ENCODE data around the gene CELF5.
A peak's percentile ranks its signal among the peaks of the same experiment; 100 is the strongest.

The CELF5 gene

DNA sequence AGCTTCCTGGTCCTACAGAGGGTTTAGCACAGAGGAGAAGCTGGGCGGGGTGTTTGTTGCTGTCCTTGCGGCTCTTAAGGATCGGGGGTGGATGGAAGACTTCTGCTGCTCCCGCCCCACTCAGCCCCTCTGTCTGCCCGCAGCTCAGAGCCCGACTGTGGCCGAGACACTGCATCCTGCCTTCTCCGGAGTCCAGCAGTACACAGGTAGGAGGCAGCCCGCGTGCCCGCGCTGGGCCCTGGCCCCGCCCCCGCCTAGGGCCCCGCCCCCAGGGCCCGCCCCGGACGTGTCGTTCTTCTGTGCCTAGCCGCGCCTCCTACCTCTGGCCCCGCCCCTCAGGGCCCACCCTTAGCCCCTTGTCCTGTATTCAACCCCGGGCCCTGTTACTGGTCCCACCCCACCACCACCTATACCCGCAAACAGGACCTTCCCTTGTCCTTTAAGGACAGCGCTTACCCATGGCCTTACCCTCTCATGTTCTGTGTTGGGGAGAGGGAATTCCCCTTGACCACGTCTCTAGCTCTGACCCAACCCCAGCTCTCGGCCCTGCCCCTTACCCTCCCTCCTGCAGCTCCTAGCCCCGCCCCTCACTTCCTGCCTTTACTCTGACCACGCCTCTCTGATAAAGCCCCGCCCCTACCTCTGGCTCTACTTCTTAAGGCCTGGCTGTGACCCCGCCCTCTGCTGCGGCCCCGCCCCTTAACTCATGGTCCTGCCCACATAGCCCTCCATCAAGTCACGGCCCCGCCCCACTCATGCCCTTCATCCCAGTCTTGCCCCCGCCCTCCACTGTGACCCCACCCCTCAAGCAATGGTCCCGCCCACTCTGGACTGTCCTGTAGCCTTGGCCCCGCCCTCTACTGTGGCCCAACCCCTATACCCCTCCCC lies 60.5 kb downstream of the CELF5 start:
- TF ChIP-seq CEBPB (IDR thresholded peaks at IDR 0.05): no peak
- peak; percentile 65 for TF ChIP-seq MAX (IDR thresholded peaks at IDR 0.05)
- TF ChIP-seq TAF1 (IDR thresholded peaks at IDR 0.05; ENCODE audit: low read depth): peak; percentile 69
- TF ChIP-seq CREB1 (IDR thresholded peaks at IDR 0.05; ENCODE audit: low read depth): 0 out of 2 replicates have a peak, but pooled peaks have one; percentile 9

DNA sequence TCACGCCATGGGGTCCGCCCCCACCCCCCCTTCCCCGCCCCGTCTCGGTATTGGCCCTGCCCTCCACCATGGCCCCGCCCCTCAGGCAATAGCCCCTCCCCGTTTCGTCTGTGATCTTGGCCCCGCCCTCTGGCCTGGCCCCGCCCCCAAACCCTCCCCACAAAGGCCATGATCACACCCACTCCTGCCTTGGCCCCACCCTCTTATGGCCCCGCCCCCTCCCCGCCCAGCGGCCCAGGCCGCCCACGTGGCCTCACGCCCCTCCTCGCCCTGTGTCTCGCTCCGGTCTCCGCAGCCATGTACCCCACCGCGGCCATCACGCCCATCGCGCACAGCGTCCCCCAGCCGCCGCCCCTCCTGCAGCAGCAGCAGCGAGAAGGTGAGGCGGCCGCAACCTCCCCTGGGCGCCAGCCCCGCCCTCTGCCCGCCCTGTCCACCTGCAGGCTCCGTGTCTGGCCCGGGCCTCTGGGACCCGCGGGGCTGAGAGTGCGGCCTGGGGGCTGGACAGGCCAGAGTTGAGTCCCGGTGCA lies 61.3 kb downstream of the CELF5 start:
- no peak for TF ChIP-seq TCF12 (IDR thresholded peaks at IDR 0.05; ENCODE audit: low read depth)
- no peak for TF ChIP-seq TAF1 (IDR thresholded peaks at IDR 0.05; ENCODE audit: low read depth)
- TF ChIP-seq USF1 (IDR thresholded peaks at IDR 0.05): peak; percentile 91
- TF ChIP-seq MAX (IDR thresholded peaks at IDR 0.05): peak; percentile 84
- TF ChIP-seq FOXM1 (IDR thresholded peaks at IDR 0.05; ENCODE audit: borderline replicate concordance, low read depth): no peak
- no peak for TF ChIP-seq CREB1 (IDR thresholded peaks at IDR 0.05; ENCODE audit: low read depth)
- no peak for TF ChIP-seq CEBPB (IDR thresholded peaks at IDR 0.05)
- no peak for TF ChIP-seq TEAD4 (IDR thresholded peaks at IDR 0.05)
- no peak for TF ChIP-seq EP300 (IDR thresholded peaks at IDR 0.05; ENCODE audit: borderline replicate concordance)
- TF ChIP-seq RAD21 (IDR thresholded peaks at IDR 0.05; ENCODE audit: low read depth): no peak
- TF ChIP-seq NFIC (IDR thresholded peaks at IDR 0.05): no peak
- TF ChIP-seq YY1 (IDR thresholded peaks at IDR 0.05; ENCODE audit: low read depth): peak; percentile 76
- TF ChIP-seq EGR1 (IDR thresholded peaks at IDR 0.05): peak; percentile 41; the same call in 1 of the 2 replicates
- TF ChIP-seq ZBTB7A (IDR thresholded peaks at IDR 0.05; ENCODE audit: low read depth): peak; percentile 49; the same call in 1 of the 2 replicates
- no peak for TF ChIP-seq REST (IDR thresholded peaks at IDR 0.05; ENCODE audit: low read depth)

DNA sequence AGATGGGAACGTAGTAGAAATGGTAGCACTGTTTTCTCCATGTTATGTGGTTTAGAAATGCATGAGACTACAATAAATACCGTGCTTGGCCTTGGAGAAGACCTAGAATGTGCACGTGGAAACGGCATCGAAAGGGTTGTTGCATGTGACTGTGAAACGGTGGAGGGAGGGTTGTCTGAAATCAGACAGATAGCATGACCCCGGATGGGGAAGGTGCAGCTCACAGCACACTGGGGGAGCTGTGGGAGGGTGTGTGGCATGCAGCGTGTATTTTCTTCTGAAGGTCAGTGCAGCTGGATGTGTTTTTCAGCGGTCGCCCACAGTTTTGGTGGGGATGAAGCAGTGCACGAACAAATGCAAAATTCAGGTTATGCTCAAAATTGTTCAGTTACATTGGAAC lies 63.4 kb downstream of the CELF5 start:
- TF ChIP-seq MAX (IDR thresholded peaks at IDR 0.05) (0 out of 2 replicates have a peak, but pooled peaks have one; percentile 33), ZBTB7A (IDR thresholded peaks at IDR 0.05; ENCODE audit: low read depth) (no peak), REST (IDR thresholded peaks at IDR 0.05; ENCODE audit: low read depth) (no peak), CEBPB (IDR thresholded peaks at IDR 0.05) (no peak), YY1 (IDR thresholded peaks at IDR 0.05; ENCODE audit: low read depth) (no peak), TAF1 (IDR thresholded peaks at IDR 0.05; ENCODE audit: low read depth) (no peak)

DNA sequence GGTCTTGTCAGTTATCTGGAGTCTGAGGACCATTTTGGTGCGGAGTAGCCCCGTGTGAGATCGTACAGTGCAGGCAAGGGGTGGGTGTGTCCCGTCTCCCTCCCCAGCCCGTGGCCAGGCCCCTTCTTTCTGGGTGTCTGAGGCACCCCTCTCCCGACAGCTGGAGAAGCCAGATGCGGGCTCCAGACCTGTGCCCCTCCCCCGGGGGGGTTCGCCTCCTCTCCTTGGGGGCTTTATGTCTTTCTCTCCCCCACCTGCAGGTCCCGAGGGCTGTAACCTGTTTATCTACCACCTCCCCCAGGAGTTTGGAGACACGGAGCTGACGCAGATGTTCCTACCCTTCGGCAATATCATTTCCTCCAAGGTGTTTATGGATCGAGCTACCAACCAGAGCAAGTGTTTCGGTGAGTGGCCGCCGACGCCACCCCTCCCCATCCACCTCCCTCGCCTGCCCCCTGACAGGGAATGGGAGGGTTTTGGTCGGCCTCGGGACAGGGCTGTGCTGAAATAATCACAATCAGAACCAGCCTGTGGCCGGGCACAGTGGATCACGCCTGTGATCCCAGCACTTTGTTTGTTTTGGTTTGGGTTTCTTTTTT lies 65.6 kb downstream of the CELF5 start:
- TF ChIP-seq RAD21 (IDR thresholded peaks at IDR 0.05; ENCODE audit: low read depth) (no peak), MAX (IDR thresholded peaks at IDR 0.05) (no peak), EP300 (IDR thresholded peaks at IDR 0.05; ENCODE audit: borderline replicate concordance) (no peak), ZBTB7A (IDR thresholded peaks at IDR 0.05; ENCODE audit: low read depth) (no peak), USF1 (IDR thresholded peaks at IDR 0.05) (no peak), NFIC (IDR thresholded peaks at IDR 0.05) (no peak), CREB1 (IDR thresholded peaks at IDR 0.05; ENCODE audit: low read depth) (no peak), TCF12 (IDR thresholded peaks at IDR 0.05; ENCODE audit: low read depth) (no peak), TAF1 (IDR thresholded peaks at IDR 0.05; ENCODE audit: low read depth) (no peak), CEBPB (IDR thresholded peaks at IDR 0.05) (no peak), TEAD4 (IDR thresholded peaks at IDR 0.05) (no peak), YY1 (IDR thresholded peaks at IDR 0.05; ENCODE audit: low read depth) (no peak), EGR1 (IDR thresholded peaks at IDR 0.05) (no peak), FOXM1 (IDR thresholded peaks at IDR 0.05; ENCODE audit: borderline replicate concordance, low read depth) (no peak), REST (IDR thresholded peaks at IDR 0.05; ENCODE audit: low read depth) (no peak)

All from Ishikawa (cell line).